ENCODE results near the gene MYOF.
"Not testable (repeated sequence)": the region's sequence is repeated elsewhere in the genome, so short reads cannot be mapped to it uniquely, and the experiment has no call there.

The MYOF gene

GRCh38 chr10:93445097-93445960 lies 36.8 kb downstream of the MYOF start:
- TF ChIP-seq CTCF (IDR thresholded peaks at IDR 0.05; ENCODE audit: control extremely low read depth, extremely low read depth, low read depth, missing control alignments) = no peak
- ChIA-PET POLR2A (no interaction called here), CTCF (interaction anchor here (1.0 to 2.8 kb wide), 6 partner anchors 12 to 78 kb away, joined by 3 to 11 read pairs (median 4); partner anchors contain the start of gene MYOF)
- no peak for DNase-seq (ENCODE audit: extremely low spot score)

- no peak for DNase-seq (ENCODE audit: extremely low spot score)
- POLR2A ChIA-PET = no interaction called here
These were observed 38.7 kb downstream of the MYOF start for GRCh38 chr10:93443481-93443880.

GRCh38 chr10:93442721-93443120 lies 39.4 kb downstream of the MYOF start:
- POLR2A ChIA-PET; CTCF ChIA-PET; DNase-seq (ENCODE audit: extremely low spot score): not testable (repeated sequence)

More at GRCh38 chr10:93443481-93443880, 38.7 kb downstream of the MYOF start:
- CTCF ChIA-PET = no interaction called here
- no peak for TF ChIP-seq CTCF (IDR thresholded peaks at IDR 0.05; ENCODE audit: control extremely low read depth, extremely low read depth, low read depth, missing control alignments)

- DNase-seq (ENCODE audit: extremely low spot score) = no peak
- ChIA-PET POLR2A (no interaction called here), CTCF (interaction anchor here (1.0 to 2.4 kb wide), 5 partner anchors 15 to 64 kb away, joined by 3 to 9 read pairs (median 6); partner anchors contain the start of gene MYOF)
- TF ChIP-seq CTCF (IDR thresholded peaks at IDR 0.05; ENCODE audit: control extremely low read depth, extremely low read depth, low read depth, missing control alignments) = no peak
These were observed 41.5 kb downstream of the MYOF start for GRCh38 chr10:93440591-93441091.

- TF ChIP-seq CTCF (IDR thresholded peaks at IDR 0.05; ENCODE audit: control extremely low read depth, extremely low read depth, low read depth, missing control alignments) = no peak
- POLR2A ChIA-PET = no interaction called here
- DNase-seq (ENCODE audit: extremely low spot score) = no peak
- CTCF ChIA-PET = no interaction called here
These were observed 43.4 kb downstream of the MYOF start for GRCh38 chr10:93438613-93439253.

- no peak for DNase-seq (ENCODE audit: extremely low spot score)
These were observed 44.1 kb downstream of the MYOF start for GRCh38 chr10:93437946-93438612.

More at GRCh38 chr10:93437946-93438612, 44.1 kb downstream of the MYOF start:
- TF ChIP-seq CTCF (IDR thresholded peaks at IDR 0.05; ENCODE audit: control extremely low read depth, extremely low read depth, low read depth, missing control alignments) = no peak
- CTCF ChIA-PET = no interaction called here
- POLR2A ChIA-PET = no interaction called here

Data from GM10248 (cell line).